ENCODE data around the gene METRN.

DNA sequence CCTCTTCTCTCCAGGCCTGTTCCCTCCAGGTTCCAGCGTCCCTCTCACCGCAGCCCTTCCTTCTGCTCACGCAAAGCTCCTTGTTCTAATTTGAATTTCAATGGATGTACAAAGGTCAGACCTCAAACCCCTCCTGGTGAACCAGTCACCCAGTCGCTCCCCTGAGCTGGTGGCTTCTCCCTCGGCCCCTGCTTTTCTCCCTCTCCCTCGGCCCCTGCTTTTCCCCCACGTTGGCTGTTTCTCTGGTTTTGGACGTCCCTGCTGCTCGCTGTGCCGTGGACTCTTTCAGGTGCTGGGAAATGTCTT is 37.0 kb downstream of the METRN start:
- TF ChIP-seq, protein P1, sequence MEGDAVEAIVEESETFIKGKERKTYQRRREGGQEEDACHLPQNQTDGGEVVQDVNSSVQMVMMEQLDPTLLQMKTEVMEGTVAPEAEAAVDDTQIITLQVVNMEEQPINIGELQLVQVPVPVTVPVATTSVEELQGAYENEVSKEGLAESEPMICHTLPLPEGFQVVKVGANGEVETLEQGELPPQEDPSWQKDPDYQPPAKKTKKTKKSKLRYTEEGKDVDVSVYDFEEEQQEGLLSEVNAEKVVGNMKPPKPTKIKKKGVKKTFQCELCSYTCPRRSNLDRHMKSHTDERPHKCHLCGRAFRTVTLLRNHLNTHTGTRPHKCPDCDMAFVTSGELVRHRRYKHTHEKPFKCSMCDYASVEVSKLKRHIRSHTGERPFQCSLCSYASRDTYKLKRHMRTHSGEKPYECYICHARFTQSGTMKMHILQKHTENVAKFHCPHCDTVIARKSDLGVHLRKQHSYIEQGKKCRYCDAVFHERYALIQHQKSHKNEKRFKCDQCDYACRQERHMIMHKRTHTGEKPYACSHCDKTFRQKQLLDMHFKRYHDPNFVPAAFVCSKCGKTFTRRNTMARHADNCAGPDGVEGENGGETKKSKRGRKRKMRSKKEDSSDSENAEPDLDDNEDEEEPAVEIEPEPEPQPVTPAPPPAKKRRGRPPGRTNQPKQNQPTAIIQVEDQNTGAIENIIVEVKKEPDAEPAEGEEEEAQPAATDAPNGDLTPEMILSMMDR (optimal IDR thresholded peaks at IDR 0.05 in 1 of 3, IDR thresholded peaks at IDR 0.05 in 1 of 3, conservative IDR thresholded peaks at IDR 0.05 in 1 of 3; ENCODE audit: extremely low read depth in 1 of 3, insufficient read depth in 2 of 3, low read length in 3 of 3), result no peak
- no peak for TF ChIP-seq EZH2 (IDR thresholded peaks at IDR 0.05; ENCODE audit: low read length)
